ENCODE measurements around the gene L3MBTL1.

Gene L3MBTL1

DNA sequence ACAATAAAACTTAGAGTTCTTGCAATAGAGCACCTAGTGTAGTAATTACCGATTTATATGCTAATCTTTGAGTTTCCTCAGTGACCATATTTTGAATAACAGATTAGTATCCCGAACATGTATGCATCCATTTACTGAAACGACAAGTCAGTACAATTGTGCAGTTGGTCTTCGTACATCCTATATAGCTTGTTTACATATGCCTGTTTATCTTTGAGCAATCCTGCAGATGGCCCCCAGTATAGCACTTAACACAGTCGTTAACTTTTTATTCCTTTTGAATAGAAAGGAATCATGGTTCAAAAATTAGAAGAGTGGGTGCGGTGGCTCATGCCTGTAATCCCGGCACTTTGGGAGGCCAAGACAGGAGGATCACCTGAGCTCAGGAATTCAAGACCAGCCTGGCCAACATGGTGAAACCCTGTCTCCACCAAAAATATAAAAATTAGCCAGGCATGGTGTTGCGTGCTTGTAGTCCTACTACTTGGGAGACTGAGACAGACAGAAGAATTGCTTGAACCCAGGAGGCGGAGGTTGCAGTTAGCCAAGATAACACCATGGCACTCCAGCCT is 43.2 kb upstream of the L3MBTL1 start:
- H3K36me3 ChIP-seq (ENCODE audit: control insufficient read depth in 2 of 2, insufficient read depth in 2 of 2, low read length in 2 of 2), result peaks cover 63 to 65% of the 10 kb centered on the region in 2 donors
- H3K27ac ChIP-seq (ENCODE audit: low read depth in 2 of 2, low read length in 2 of 2), result no peak overlapping the region
- no peaks in the 10 kb centered on the region for H3K27me3 ChIP-seq (ENCODE audit: control insufficient read depth in 2 of 2, insufficient read depth in 2 of 2, low read length in 2 of 2)
- no peaks in the 10 kb centered on the region for H3K9me3 ChIP-seq (ENCODE audit: control insufficient read depth in 2 of 2, low read length in 2 of 2)
- no peak overlapping the region for H3K4me3 ChIP-seq (ENCODE audit: low read length in 2 of 2)
- H3K4me1 ChIP-seq (ENCODE audit: control insufficient read depth in 2 of 2, insufficient read depth in 2 of 2, low read length in 2 of 2), result peaks cover under 1 to 3% of the 10 kb centered on the region in 2 donors
- H3K9ac ChIP-seq (ENCODE audit: low read depth in 1 of 2, low read length in 2 of 2), result no peak overlapping the region

DNA sequence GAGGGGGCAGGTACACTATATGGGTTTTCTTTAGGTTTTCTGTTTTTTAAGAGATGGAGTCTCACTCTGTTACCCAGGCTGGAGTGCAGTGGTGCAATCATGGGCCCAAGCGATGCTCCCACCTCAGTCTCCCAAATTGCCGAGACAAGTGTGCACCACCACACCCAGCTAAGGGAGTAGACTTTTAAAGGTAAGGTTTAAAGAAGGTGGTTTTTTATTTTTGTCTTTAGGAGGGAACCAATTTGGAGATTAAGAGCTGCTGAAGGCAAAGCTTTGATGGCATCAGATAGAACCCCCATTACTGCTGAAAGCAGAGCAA is 41.9 kb upstream of the L3MBTL1 start:
- Histone ChIP-seq H3K9me3 (ENCODE audit: control insufficient read depth in 2 of 2, low read length in 2 of 2) (no peaks in the 10 kb centered on the region), H3K27me3 (ENCODE audit: control insufficient read depth in 2 of 2, insufficient read depth in 2 of 2, low read length in 2 of 2) (no peaks in the 10 kb centered on the region), H3K27ac (ENCODE audit: low read depth in 2 of 2, low read length in 2 of 2) (no peak overlapping the region), H3K36me3 (ENCODE audit: control insufficient read depth in 2 of 2, insufficient read depth in 2 of 2, low read length in 2 of 2) (peaks cover 52 to 60% of the 10 kb centered on the region in 2 donors), H3K4me3 (ENCODE audit: low read length in 2 of 2) (no peak overlapping the region), H3K9ac (ENCODE audit: low read depth in 1 of 2, low read length in 2 of 2) (no peak overlapping the region), H3K4me1 (ENCODE audit: control insufficient read depth in 2 of 2, insufficient read depth in 2 of 2, low read length in 2 of 2) (peaks cover 0 to 3% of the 10 kb centered on the region in 2 donors)

DNA sequence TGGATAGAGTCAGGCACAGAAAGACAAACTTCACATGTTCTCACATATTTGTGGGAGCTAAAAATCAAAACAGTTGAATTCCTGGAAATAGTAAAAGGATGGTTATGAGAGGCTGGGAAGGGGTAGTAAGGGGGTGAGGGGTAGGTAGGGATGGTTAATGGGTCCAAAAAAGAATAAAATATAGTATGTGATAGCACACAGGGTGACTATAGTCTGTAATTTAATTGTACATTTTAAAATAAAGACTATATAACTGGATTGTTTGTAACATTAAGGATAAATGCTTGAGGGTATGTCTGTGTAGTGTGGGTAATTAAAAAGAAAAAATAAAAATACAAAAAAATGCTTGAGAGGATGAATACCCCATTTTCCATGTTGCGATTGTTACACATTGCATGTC is 39.9 kb upstream of the L3MBTL1 start:
- Histone ChIP-seq H3K36me3 (ENCODE audit: control insufficient read depth in 2 of 2, insufficient read depth in 2 of 2, low read length in 2 of 2) (peaks cover 38 to 42% of the 10 kb centered on the region in 2 donors), H3K4me1 (ENCODE audit: control insufficient read depth in 2 of 2, insufficient read depth in 2 of 2, low read length in 2 of 2) (peaks cover 0 to 3% of the 10 kb centered on the region in 2 donors)

DNA sequence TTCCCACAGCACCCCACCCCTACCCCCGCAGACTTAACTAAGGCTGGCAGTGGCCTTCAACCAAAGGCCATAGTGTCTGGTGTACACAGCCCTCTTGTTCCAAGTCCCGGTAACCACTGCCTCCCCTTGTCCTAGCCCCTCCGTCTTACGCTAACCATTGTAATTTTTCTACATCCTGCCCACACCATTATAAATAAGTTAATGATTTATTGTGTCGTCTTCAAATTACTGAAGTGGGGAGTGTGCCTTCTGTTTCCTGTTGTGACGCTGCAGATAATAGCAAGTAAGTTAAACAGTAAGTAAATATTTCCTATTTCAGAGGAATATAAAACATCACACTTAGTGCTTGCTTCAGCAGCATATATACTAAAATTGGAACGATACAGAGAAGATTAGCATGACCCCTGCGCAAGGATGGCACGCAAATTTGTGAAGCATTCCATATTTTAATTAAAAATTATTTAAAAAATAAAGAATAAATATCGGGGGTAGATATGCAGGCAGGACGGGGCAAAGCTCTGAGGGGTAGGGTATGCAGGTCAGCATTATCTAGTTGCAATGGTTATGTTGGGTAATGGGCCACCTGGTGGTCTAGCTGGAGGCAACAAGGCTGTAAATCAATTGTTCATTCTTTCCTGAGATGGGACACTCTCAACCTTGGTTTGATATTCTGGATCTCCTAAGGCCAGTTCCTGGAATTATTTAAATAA is 34.7 kb upstream of the L3MBTL1 start:
- H3K4me1 ChIP-seq (ENCODE audit: control insufficient read depth in 2 of 2, insufficient read depth in 2 of 2, low read length in 2 of 2), result no peaks in the 10 kb centered on the region
- H3K36me3 ChIP-seq (ENCODE audit: control insufficient read depth in 2 of 2, insufficient read depth in 2 of 2, low read length in 2 of 2), result peaks cover 0 to 6% of the 10 kb centered on the region in 2 donors
- no peak overlapping the region for H3K9ac ChIP-seq (ENCODE audit: low read depth in 1 of 2, low read length in 2 of 2)
- no peaks in the 10 kb centered on the region for H3K27me3 ChIP-seq (ENCODE audit: control insufficient read depth in 2 of 2, insufficient read depth in 2 of 2, low read length in 2 of 2)
- no peak overlapping the region for H3K4me3 ChIP-seq (ENCODE audit: low read length in 2 of 2)
- no peaks in the 10 kb centered on the region for H3K9me3 ChIP-seq (ENCODE audit: control insufficient read depth in 2 of 2, low read length in 2 of 2)
- H3K27ac ChIP-seq (ENCODE audit: low read depth in 2 of 2, low read length in 2 of 2), result no peak overlapping the region

More for the DNA sequence above, 39.9 kb upstream of the L3MBTL1 start:
- Histone ChIP-seq H3K4me3 (ENCODE audit: low read length in 2 of 2) (no peak overlapping the region), H3K9ac (ENCODE audit: low read depth in 1 of 2, low read length in 2 of 2) (no peak overlapping the region), H3K27me3 (ENCODE audit: control insufficient read depth in 2 of 2, insufficient read depth in 2 of 2, low read length in 2 of 2) (no peaks in the 10 kb centered on the region), H3K27ac (ENCODE audit: low read depth in 2 of 2, low read length in 2 of 2) (no peak overlapping the region), H3K9me3 (ENCODE audit: control insufficient read depth in 2 of 2, low read length in 2 of 2) (no peaks in the 10 kb centered on the region)

DNA sequence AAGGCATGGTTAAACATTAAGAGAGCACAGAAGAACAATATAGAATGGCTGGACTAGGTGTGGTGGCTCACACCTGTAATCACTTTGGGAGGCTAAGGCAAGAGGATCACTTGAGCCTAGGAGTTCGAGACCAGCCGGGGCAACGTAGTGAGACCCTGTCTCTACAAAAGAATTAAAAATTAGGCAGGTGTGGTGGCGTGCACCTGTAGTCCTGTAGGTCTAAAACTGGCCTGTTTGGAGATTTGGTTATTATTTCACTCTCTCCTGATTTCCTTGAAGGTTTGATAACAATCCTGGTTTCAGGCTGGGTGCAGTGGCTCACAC is 34.2 kb upstream of the L3MBTL1 start:
- Histone ChIP-seq H3K36me3 (ENCODE audit: control insufficient read depth in 2 of 2, insufficient read depth in 2 of 2, low read length in 2 of 2) (peaks cover 0 to 6% of the 10 kb centered on the region in 2 donors), H3K27ac (ENCODE audit: low read depth in 2 of 2, low read length in 2 of 2) (no peak overlapping the region), H3K4me1 (ENCODE audit: control insufficient read depth in 2 of 2, insufficient read depth in 2 of 2, low read length in 2 of 2) (no peaks in the 10 kb centered on the region), H3K9ac (ENCODE audit: low read depth in 1 of 2, low read length in 2 of 2) (no peak overlapping the region), H3K9me3 (ENCODE audit: control insufficient read depth in 2 of 2, low read length in 2 of 2) (no peaks in the 10 kb centered on the region), H3K4me3 (ENCODE audit: low read length in 2 of 2) (no peak overlapping the region), H3K27me3 (ENCODE audit: control insufficient read depth in 2 of 2, insufficient read depth in 2 of 2, low read length in 2 of 2) (no peaks in the 10 kb centered on the region)

DNA sequence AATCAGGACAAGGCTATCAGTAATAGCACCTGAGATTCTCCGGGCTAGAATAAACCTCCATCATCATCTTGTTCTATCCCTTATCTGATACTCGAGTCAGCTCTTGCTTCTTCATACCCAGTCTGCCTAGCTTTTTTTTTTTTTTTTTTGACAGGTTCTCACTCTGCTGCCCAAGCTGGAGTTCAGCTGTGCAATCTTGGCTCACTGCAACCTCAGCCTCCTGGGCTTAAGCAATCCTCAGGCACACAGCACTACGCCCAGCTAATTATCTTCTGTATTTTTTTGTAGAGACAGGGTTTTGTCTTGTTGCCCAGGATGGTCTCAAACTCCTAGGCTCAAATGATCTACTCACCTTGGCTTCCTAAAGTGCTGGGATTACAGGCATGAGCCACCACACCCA is 30.3 kb upstream of the L3MBTL1 start:
- H3K4me1 ChIP-seq (ENCODE audit: control insufficient read depth in 2 of 2, insufficient read depth in 2 of 2, low read length in 2 of 2), result no peaks in the 10 kb centered on the region
- H3K9ac ChIP-seq (ENCODE audit: low read depth in 1 of 2, low read length in 2 of 2), result no peak overlapping the region
- no peaks in the 10 kb centered on the region for H3K27me3 ChIP-seq (ENCODE audit: control insufficient read depth in 2 of 2, insufficient read depth in 2 of 2, low read length in 2 of 2)
- H3K4me3 ChIP-seq (ENCODE audit: low read length in 2 of 2), result no peak overlapping the region
- no peaks in the 10 kb centered on the region for H3K9me3 ChIP-seq (ENCODE audit: control insufficient read depth in 2 of 2, low read length in 2 of 2)
- H3K27ac ChIP-seq (ENCODE audit: low read depth in 2 of 2, low read length in 2 of 2), result no peak overlapping the region
- no peaks in the 10 kb centered on the region for H3K36me3 ChIP-seq (ENCODE audit: control insufficient read depth in 2 of 2, insufficient read depth in 2 of 2, low read length in 2 of 2)

DNA sequence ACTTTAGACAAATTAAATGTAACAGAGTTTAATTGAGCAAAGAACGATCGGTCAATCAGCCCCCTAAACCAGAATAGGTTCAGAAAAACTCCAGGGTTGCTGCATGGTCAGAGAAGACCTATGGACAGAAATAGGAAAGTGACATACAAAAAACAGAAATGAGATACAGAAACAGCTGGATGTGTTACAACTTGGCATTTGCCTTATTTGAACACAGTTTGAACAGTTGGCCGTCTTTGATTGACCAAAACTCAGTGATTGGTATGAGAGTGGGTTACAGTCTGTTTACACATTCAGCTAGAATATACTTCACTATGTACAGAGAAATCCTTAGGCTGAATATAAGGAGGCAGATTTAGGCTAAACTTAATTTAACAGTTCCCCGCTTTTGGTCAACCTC is 29.9 kb upstream of the L3MBTL1 start:
- Histone ChIP-seq H3K27me3 (ENCODE audit: control insufficient read depth in 2 of 2, insufficient read depth in 2 of 2, low read length in 2 of 2) (no peaks in the 10 kb centered on the region), H3K4me1 (ENCODE audit: control insufficient read depth in 2 of 2, insufficient read depth in 2 of 2, low read length in 2 of 2) (no peaks in the 10 kb centered on the region), H3K4me3 (ENCODE audit: low read length in 2 of 2) (no peak overlapping the region), H3K27ac (ENCODE audit: low read depth in 2 of 2, low read length in 2 of 2) (no peak overlapping the region), H3K9ac (ENCODE audit: low read depth in 1 of 2, low read length in 2 of 2) (no peak overlapping the region), H3K9me3 (ENCODE audit: control insufficient read depth in 2 of 2, low read length in 2 of 2) (no peaks in the 10 kb centered on the region), H3K36me3 (ENCODE audit: control insufficient read depth in 2 of 2, insufficient read depth in 2 of 2, low read length in 2 of 2) (no peaks in the 10 kb centered on the region)

DNA sequence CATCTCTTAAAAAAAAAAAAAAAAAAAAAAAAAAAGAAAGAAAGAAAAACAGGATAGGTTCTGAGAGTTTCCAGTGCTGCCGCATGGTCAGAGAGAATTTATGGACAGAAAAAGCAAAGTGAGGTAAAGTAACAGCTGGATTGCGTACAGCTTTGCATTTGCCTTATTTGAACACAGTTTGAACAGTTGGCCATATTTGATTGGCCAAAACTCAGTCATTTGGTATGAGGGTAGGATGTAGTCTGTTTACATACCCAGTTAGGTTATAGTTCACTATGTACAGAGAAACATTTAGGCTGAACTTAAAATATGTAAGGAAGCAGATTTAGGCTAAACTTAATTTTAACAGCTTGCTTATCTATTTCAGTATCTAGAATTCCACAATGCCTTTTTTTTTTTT is 17.5 kb upstream of the L3MBTL1 start:
- Histone ChIP-seq H3K4me3 (ENCODE audit: low read length in 2 of 2) (no peak overlapping the region), H3K27ac (ENCODE audit: low read depth in 2 of 2, low read length in 2 of 2) (no peak overlapping the region), H3K9me3 (ENCODE audit: control insufficient read depth in 2 of 2, low read length in 2 of 2) (no peaks in the 10 kb centered on the region), H3K27me3 (ENCODE audit: control insufficient read depth in 2 of 2, insufficient read depth in 2 of 2, low read length in 2 of 2) (no peaks in the 10 kb centered on the region), H3K9ac (ENCODE audit: low read depth in 1 of 2, low read length in 2 of 2) (no peak overlapping the region), H3K36me3 (ENCODE audit: control insufficient read depth in 2 of 2, insufficient read depth in 2 of 2, low read length in 2 of 2) (no peaks in the 10 kb centered on the region), H3K4me1 (ENCODE audit: control insufficient read depth in 2 of 2, insufficient read depth in 2 of 2, low read length in 2 of 2) (no peaks in the 10 kb centered on the region)

DNA sequence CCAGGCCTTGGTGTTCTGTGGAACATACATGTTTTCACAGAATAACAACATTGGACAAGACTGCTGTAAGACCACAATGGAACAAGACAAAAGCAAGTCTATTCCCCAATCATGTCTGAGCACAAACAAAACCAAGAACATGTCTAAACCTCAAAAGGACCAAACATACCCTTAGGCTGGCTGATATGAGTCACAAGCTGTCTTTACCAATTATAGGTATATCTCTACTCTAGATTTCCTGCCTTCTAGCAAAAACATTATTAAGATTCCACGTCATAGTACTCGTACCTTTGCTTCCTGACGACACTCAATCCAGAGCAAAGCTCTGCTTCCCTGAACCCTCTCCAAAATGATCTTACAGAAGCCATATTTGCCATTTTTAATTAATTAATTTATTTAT is 15.4 kb upstream of the L3MBTL1 start:
- H3K27ac ChIP-seq (ENCODE audit: low read depth in 2 of 2, low read length in 2 of 2), result no peak overlapping the region
- H3K4me3 ChIP-seq (ENCODE audit: low read length in 2 of 2), result no peak overlapping the region
- H3K9me3 ChIP-seq (ENCODE audit: control insufficient read depth in 2 of 2, low read length in 2 of 2), result no peaks in the 10 kb centered on the region
- no peaks in the 10 kb centered on the region for H3K36me3 ChIP-seq (ENCODE audit: control insufficient read depth in 2 of 2, insufficient read depth in 2 of 2, low read length in 2 of 2)
- H3K4me1 ChIP-seq (ENCODE audit: control insufficient read depth in 2 of 2, insufficient read depth in 2 of 2, low read length in 2 of 2), result no peaks in the 10 kb centered on the region
- H3K9ac ChIP-seq (ENCODE audit: low read depth in 1 of 2, low read length in 2 of 2), result no peak overlapping the region
- no peaks in the 10 kb centered on the region for H3K27me3 ChIP-seq (ENCODE audit: control insufficient read depth in 2 of 2, insufficient read depth in 2 of 2, low read length in 2 of 2)

DNA sequence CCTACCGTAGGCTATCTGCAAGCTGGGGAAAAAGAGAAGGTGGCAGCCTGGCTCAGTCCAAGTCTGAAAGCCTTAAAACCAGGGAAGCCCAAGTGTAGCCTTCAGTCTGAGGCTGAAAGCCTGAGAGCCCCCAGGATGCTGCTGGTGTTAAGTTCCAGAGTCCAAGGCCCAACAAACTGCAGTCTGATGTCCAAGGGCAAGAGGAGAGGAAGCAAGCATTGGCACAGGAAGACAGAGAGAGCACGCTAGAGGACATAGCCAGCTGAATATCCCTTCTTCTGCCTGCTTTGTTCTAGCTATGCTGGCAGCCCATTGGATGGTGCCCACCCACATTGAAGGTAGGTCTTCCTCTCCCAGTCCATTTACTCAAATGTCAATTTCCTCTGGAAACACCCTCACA is 12.1 kb upstream of the L3MBTL1 start:
- H3K9ac ChIP-seq (ENCODE audit: low read depth in 1 of 2, low read length in 2 of 2), result no peak overlapping the region
- H3K4me3 ChIP-seq (ENCODE audit: low read length in 2 of 2), result no peak overlapping the region
- H3K4me1 ChIP-seq (ENCODE audit: control insufficient read depth in 2 of 2, insufficient read depth in 2 of 2, low read length in 2 of 2), result no peaks in the 10 kb centered on the region
- H3K27me3 ChIP-seq (ENCODE audit: control insufficient read depth in 2 of 2, insufficient read depth in 2 of 2, low read length in 2 of 2), result no peaks in the 10 kb centered on the region
- no peaks in the 10 kb centered on the region for H3K9me3 ChIP-seq (ENCODE audit: control insufficient read depth in 2 of 2, low read length in 2 of 2)
- no peaks in the 10 kb centered on the region for H3K36me3 ChIP-seq (ENCODE audit: control insufficient read depth in 2 of 2, insufficient read depth in 2 of 2, low read length in 2 of 2)
- no peak overlapping the region for H3K27ac ChIP-seq (ENCODE audit: low read depth in 2 of 2, low read length in 2 of 2)
